ENCODE measurements around the gene GBP1. TPM values are rescaled to one million over a fixed set of nuclear protein-coding genes. Genes with fewer than 3 reads are reported as not detected.

The GBP1 gene
- total RNA-seq, 1 donor from 2014 or later: 62.5 TPM

DNA sequence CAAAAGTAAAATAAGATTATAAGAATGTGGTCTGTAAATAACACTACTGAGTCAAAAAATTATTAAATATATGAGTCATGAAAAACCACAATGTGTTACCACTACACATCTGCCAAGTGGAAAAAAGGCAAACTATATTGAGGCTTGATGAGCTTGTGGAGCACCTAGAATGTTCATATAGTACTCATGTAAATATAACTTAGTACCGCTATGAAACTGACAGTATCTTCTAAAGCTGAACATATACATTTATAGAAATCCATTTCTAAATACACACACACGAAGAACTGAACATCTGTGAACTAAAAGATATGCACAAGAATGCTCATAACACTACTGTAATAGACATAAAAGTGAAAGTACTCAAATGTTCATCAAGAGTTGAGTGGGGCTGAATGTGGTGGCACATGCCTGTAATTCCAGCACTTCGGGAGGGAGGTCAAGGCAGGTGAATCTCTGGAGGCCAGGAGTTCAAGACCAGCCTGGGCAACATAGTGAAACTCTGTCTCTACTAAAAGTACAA lies 23.8 kb downstream of the GBP1 start:
- Histone ChIP-seq H3K36me3 (ENCODE audit: insufficient read depth, low read length) (no peaks in the 10 kb centered on the region), H2AFZ (ENCODE audit: low read depth, low read length) (no peak overlapping the region), H3K27me3 (ENCODE audit: insufficient read depth, low read length) (no peaks in the 10 kb centered on the region), H3K4me2 (ENCODE audit: low read length) (peak overlapping the region; percentile 0), H3K4me1 (ENCODE audit: insufficient read depth, low read length) (no peaks in the 10 kb centered on the region), H3K9ac (ENCODE audit: low read length) (no peak overlapping the region), H3K79me2 (ENCODE audit: insufficient read depth, low read length) (no peaks in the 10 kb centered on the region), H3K9me3 (ENCODE audit: insufficient read depth, low read depth, low read length) (peaks cover 6% of the 10 kb centered on the region), H3K27ac (ENCODE audit: low read depth, low read length) (no peak overlapping the region), H4K20me1 (ENCODE audit: insufficient read depth, low read length) (no peaks in the 10 kb centered on the region), H3K4me3 (ENCODE audit: insufficient read depth, low read depth, low read length) (no peak overlapping the region)
- peak; percentile 85 for DNase-seq (ENCODE audit: low read depth)
- Mint-ChIP-seq H3K27me3 (ENCODE audit: low read depth, unreplicated experiment) (no peaks in the 10 kb centered on the region), H3K9me3 (ENCODE audit: unreplicated experiment) (peaks cover 3% of the 10 kb centered on the region), H3K36me3 (ENCODE audit: low read depth, unreplicated experiment) (peaks cover 1% of the 10 kb centered on the region), H3K4me3 (ENCODE audit: unreplicated experiment) (no peak overlapping the region), H3K4me1 (ENCODE audit: low read depth, unreplicated experiment) (peaks cover 3% of the 10 kb centered on the region), H3K27ac (ENCODE audit: unreplicated experiment) (no peak overlapping the region)
- no peak for FAIRE-seq
- TF ChIP-seq, protein P1, sequence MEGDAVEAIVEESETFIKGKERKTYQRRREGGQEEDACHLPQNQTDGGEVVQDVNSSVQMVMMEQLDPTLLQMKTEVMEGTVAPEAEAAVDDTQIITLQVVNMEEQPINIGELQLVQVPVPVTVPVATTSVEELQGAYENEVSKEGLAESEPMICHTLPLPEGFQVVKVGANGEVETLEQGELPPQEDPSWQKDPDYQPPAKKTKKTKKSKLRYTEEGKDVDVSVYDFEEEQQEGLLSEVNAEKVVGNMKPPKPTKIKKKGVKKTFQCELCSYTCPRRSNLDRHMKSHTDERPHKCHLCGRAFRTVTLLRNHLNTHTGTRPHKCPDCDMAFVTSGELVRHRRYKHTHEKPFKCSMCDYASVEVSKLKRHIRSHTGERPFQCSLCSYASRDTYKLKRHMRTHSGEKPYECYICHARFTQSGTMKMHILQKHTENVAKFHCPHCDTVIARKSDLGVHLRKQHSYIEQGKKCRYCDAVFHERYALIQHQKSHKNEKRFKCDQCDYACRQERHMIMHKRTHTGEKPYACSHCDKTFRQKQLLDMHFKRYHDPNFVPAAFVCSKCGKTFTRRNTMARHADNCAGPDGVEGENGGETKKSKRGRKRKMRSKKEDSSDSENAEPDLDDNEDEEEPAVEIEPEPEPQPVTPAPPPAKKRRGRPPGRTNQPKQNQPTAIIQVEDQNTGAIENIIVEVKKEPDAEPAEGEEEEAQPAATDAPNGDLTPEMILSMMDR (IDR thresholded peaks at IDR 0.05; ENCODE audit: insufficient read depth, low read depth, low read length): no peak
- TF ChIP-seq EZH2 (IDR thresholded peaks at IDR 0.05; ENCODE audit: insufficient read depth, low read length): no peak

DNA sequence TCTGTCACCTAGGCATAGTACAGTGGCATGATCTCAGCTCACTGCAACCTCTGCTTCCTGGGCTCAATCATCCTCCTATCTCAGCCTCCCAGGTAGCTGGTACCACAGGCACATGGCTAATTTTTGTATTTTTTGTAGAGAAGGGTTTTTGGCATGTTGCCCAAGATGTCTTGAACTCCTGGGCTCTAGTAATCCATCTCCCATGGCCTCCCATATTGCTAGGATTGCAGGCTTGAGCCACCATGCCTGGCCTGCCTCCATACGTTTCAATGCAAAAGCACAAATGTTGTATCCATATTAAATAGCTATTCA lies 24.7 kb downstream of the GBP1 start:
- peaks cover 3% of the 10 kb centered on the region for H3K4me1 Mint-ChIP-seq (ENCODE audit: low read depth, unreplicated experiment)
- no peaks in the 10 kb centered on the region for H4K20me1 ChIP-seq (ENCODE audit: insufficient read depth, low read length)
- no peak overlapping the region for H3K4me2 ChIP-seq (ENCODE audit: low read length)
- H3K27me3 ChIP-seq (ENCODE audit: insufficient read depth, low read length): no peaks in the 10 kb centered on the region
- FAIRE-seq (no peak), DNase-seq (ENCODE audit: low read depth) (no peak)
- no peaks in the 10 kb centered on the region for H3K27me3 Mint-ChIP-seq (ENCODE audit: low read depth, unreplicated experiment)
- no peak overlapping the region for H3K4me3 ChIP-seq (ENCODE audit: insufficient read depth, low read depth, low read length)
- no peak overlapping the region for H3K27ac ChIP-seq (ENCODE audit: low read depth, low read length)
- H3K27ac Mint-ChIP-seq (ENCODE audit: unreplicated experiment): no peak overlapping the region
- H3K4me3 Mint-ChIP-seq (ENCODE audit: unreplicated experiment): no peak overlapping the region
- peaks cover 1% of the 10 kb centered on the region for H3K36me3 Mint-ChIP-seq (ENCODE audit: low read depth, unreplicated experiment)
- TF ChIP-seq EZH2 (IDR thresholded peaks at IDR 0.05; ENCODE audit: insufficient read depth, low read length): no peak
- TF ChIP-seq, protein P1 (IDR thresholded peaks at IDR 0.05; ENCODE audit: insufficient read depth, low read depth, low read length): no peak
- H2AFZ ChIP-seq (ENCODE audit: low read depth, low read length): no peak overlapping the region
- H3K79me2 ChIP-seq (ENCODE audit: insufficient read depth, low read length): no peaks in the 10 kb centered on the region
- no peaks in the 10 kb centered on the region for H3K4me1 ChIP-seq (ENCODE audit: insufficient read depth, low read length)
- H3K9ac ChIP-seq (ENCODE audit: low read length): no peak overlapping the region
- peaks cover 3% of the 10 kb centered on the region for H3K9me3 Mint-ChIP-seq (ENCODE audit: unreplicated experiment)
- H3K9me3 ChIP-seq (ENCODE audit: insufficient read depth, low read depth, low read length): peaks cover 6% of the 10 kb centered on the region
- H3K36me3 ChIP-seq (ENCODE audit: insufficient read depth, low read length): no peaks in the 10 kb centered on the region

DNA sequence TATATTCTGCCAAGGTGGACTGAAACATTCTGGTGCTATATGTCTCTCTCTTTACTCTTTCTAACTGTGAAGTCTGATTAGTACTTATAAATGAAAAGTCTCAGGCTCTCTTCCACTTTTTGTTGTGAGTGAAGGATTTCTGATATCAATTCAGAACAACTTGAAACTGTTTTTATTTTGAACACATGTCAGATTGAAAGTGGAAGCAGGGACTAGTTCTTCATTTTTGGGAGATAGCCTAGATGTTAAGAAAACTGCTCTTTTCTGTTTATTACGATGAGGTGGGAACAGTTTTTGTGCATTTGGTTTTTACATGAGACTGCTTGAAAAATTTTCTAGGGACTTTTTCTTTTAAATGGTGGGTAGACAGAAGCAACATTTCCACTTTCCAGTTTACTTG lies 27.8 kb downstream of the GBP1 start:
- FAIRE-seq (no peak), DNase-seq (ENCODE audit: low read depth) (no peak)
- TF ChIP-seq EZH2 (IDR thresholded peaks at IDR 0.05; ENCODE audit: insufficient read depth, low read length): no peak
- TF ChIP-seq, protein P1 (IDR thresholded peaks at IDR 0.05; ENCODE audit: insufficient read depth, low read depth, low read length): no peak
- no peaks in the 10 kb centered on the region for H3K27me3 Mint-ChIP-seq (ENCODE audit: low read depth, unreplicated experiment)
- no peak overlapping the region for H3K4me3 ChIP-seq (ENCODE audit: insufficient read depth, low read depth, low read length)
- no peaks in the 10 kb centered on the region for H4K20me1 ChIP-seq (ENCODE audit: insufficient read depth, low read length)
- no peak overlapping the region for H3K4me3 Mint-ChIP-seq (ENCODE audit: unreplicated experiment)
- no peaks in the 10 kb centered on the region for H3K79me2 ChIP-seq (ENCODE audit: insufficient read depth, low read length)
- H3K9me3 Mint-ChIP-seq (ENCODE audit: unreplicated experiment): peaks cover 8% of the 10 kb centered on the region
- peaks cover 3% of the 10 kb centered on the region for H3K4me1 Mint-ChIP-seq (ENCODE audit: low read depth, unreplicated experiment)
- H3K36me3 ChIP-seq (ENCODE audit: insufficient read depth, low read length): no peaks in the 10 kb centered on the region
- no peak overlapping the region for H3K27ac Mint-ChIP-seq (ENCODE audit: unreplicated experiment)
- H3K9ac ChIP-seq (ENCODE audit: low read length): no peak overlapping the region
- H3K27me3 ChIP-seq (ENCODE audit: insufficient read depth, low read length): no peaks in the 10 kb centered on the region
- no peaks in the 10 kb centered on the region for H3K36me3 Mint-ChIP-seq (ENCODE audit: low read depth, unreplicated experiment)
- H3K9me3 ChIP-seq (ENCODE audit: insufficient read depth, low read depth, low read length): no peaks in the 10 kb centered on the region
- H3K27ac ChIP-seq (ENCODE audit: low read depth, low read length): no peak overlapping the region
- no peak overlapping the region for H3K4me2 ChIP-seq (ENCODE audit: low read length)
- H2AFZ ChIP-seq (ENCODE audit: low read depth, low read length): no peak overlapping the region
- H3K4me1 ChIP-seq (ENCODE audit: insufficient read depth, low read length): no peaks in the 10 kb centered on the region

All from astrocyte (in vitro differentiated cells and primary cell).